Tibial nerve (tissue), 3 donors: ENCODE measurements around the gene LTO1.

ENCODE experiments used
- CTCF ChIP-seq, 5 experiments: fragments of 200-600 bp in 3 of 5; fragments of 450-650 bp in 2 of 5; sonication (generic) in 3 of 5; IDR thresholded peaks; one replicate each; pipeline ENCODE4 v1.5.1; 2016 to 2019; ENCODE audit warnings: antibody characterized with exemption in 5 of 5, mild to moderate bottlenecking in 3 of 5, moderate library complexity in 2 of 5
- POLR2A ChIP-seq, 2 donors: fragments of 450-650 bp; IDR thresholded peaks; one replicate each; pipeline ENCODE4 v1.6.1; 2017; ENCODE audit warnings: antibody characterized with exemption in 2 of 2, mild to moderate bottlenecking in 2 of 2, moderate library complexity in 2 of 2

GRCh38 chr11:69718147-69718546 lies 43.0 kb upstream of the LTO1 start:
- TF ChIP-seq CTCF (IDR thresholded peaks at IDR 0.05) (peak in 3 of 5 experiments; percentile 20 to 51 (median 23)), POLR2A (IDR thresholded peaks at IDR 0.05) (no peak)
